NCI-H187 (cell line): ENCODE measurements around the gene SEPTIN7.
"Not testable (repeated sequence)": the region's sequence is repeated elsewhere in the genome, so short reads cannot be mapped to it uniquely, and the experiment has no call there.

Experiments
- DNase-seq, 2 experiments: peaks; one replicate each; lab custom pipeline; 2025; lab: John Stamatoyannopoulos, UW

Gene SEPTIN7

GRCh38 chr7:35800718-35801391, at the start of gene SEPTIN7:
SEPTIN7 (plus strand) TSS chr7:35801057; CDS start chr7:35801210, 153 bp downstream.
- DNase-seq, result peak; percentile 96 to 97

GRCh38 chr7:35752742-35753141, 48.1 kb upstream of the SEPTIN7 start:
- no peak for DNase-seq

GRCh38 chr7:35753761-35754603, 46.9 kb upstream of the SEPTIN7 start:
- DNase-seq, result no peak

GRCh38 chr7:35754741-35755140, 46.1 kb upstream of the SEPTIN7 start:
- DNase-seq, result no peak

- no peak for DNase-seq
Measured at GRCh38 chr7:35755711-35756110, 45.1 kb upstream of the SEPTIN7 start.

GRCh38 chr7:35756453-35756852, 44.4 kb upstream of the SEPTIN7 start:
- DNase-seq, result not testable (repeated sequence)

- no peak for DNase-seq
Measured at GRCh38 chr7:35757574-35757973, 43.3 kb upstream of the SEPTIN7 start.

GRCh38 chr7:35758421-35758820, 42.4 kb upstream of the SEPTIN7 start:
- DNase-seq, result no peak

- no peak for DNase-seq
Measured at GRCh38 chr7:35760143-35760745, 40.6 kb upstream of the SEPTIN7 start.

- no peak for DNase-seq
Measured at GRCh38 chr7:35761871-35762677, 38.8 kb upstream of the SEPTIN7 start.

- DNase-seq, result no peak
Measured at GRCh38 chr7:35762781-35763180, 38.1 kb upstream of the SEPTIN7 start.

- DNase-seq, result no peak
Measured at GRCh38 chr7:35768346-35768745, 32.5 kb upstream of the SEPTIN7 start.

GRCh38 chr7:35771776-35772175, 29.1 kb upstream of the SEPTIN7 start:
- DNase-seq, result no peak

GRCh38 chr7:35773994-35774393, 26.9 kb upstream of the SEPTIN7 start:
- no peak for DNase-seq

- DNase-seq, result no peak
Measured at GRCh38 chr7:35776686-35777085, 24.2 kb upstream of the SEPTIN7 start.

- DNase-seq, result no peak
Measured at GRCh38 chr7:35777121-35777520, 23.7 kb upstream of the SEPTIN7 start.

- no peak for DNase-seq
Measured at GRCh38 chr7:35780070-35780469, 20.8 kb upstream of the SEPTIN7 start.

- DNase-seq, result no peak
Measured at GRCh38 chr7:35781200-35781701, 19.6 kb upstream of the SEPTIN7 start.

GRCh38 chr7:35781767-35782515, 18.9 kb upstream of the SEPTIN7 start:
- DNase-seq, result no peak

GRCh38 chr7:35784332-35784731, 16.5 kb upstream of the SEPTIN7 start:
- DNase-seq, result no peak

GRCh38 chr7:35785250-35785649, 15.6 kb upstream of the SEPTIN7 start:
- DNase-seq, result no peak
